ENCODE data around the gene ASF1A.

ASF1A gene

DNA sequence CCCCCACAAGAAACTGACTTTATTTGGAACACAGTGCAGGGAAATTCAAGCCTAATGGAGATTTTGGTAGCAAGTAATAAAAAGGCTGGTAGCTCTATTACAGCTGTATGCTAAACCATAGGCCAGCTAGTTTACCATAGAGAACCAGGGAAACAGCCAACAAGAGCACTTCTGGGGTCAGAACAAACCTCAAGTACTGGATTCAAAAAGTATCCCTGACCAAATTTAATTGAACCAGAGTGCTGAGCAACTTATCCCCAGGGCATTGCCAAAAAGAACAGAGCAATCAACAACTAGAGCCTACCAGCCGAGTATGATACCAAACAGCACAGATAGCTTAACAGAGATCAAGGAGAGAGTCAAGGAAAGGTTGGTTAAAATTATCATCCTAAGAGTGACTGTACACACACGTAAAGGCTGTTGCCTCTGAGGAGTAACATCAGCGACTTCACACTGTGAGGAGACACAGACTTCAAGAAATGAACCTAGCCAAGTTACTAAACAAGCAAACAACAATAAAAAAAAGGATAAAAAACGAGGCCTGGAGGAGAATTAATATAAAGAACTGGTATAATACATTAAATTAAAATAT, 11.5 kb upstream of the ASF1A start:
- no peak for DNase-seq

GRCh38 chr6:118886641-118887040, 7.3 kb upstream of the ASF1A start:
- no peak for DNase-seq

DNA sequence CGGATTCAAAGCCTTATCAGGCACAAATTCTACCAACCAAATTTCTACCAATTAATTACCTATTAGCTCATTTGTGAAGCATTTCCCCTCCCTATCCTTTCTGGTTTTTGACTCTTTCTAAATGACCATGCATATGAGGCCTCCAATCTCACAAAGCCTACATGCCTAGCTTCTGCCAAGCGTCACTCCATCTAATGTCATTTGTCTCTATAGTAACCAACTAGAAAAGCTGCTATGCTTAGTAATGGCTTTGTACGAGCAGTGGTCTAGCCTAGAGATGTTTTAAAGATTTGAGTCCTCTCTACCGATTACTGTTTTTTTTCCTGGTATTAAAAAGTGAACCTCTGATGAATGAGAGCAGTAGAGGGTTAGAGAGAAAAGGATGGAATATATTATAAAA, 4.8 kb upstream of the ASF1A start:
- DNase-seq = no peak

DNA sequence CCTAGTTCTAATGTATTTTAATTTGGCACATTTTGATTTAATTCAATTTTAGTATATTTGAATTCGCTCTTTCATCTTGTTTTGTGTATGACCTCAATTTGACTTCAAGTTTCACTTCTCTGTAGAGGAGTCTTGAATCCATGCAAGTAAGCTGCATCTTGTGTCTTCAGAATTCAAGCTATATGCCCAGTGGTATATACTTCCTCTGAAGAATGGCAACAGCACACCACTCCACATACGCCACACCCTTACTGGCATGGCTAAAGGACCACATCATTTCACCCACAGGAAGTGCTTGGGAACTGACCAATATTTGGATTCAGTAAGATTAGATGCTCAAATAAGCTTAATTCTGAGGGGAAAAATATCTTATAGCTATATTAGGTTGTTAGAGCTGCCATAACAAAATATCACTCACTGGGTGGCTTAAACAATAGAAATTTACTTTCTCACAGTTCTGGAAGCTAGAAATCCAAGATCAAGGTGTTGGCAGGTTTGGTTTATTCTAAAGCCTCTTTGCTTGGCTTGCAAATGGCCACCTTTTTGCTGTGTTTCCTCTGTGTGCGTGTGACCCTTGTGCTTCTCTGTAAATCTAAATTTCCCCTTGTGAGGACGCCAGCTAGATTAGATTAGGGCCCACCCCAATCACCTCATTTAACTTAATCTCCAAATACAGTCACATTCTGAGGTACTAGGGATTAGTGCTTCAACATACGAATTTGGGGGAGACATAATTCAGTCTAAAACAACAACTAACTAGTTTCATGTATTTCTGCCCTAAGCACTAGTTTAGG, 2.8 kb upstream of the ASF1A start:
- DNase-seq = no peak

DNA sequence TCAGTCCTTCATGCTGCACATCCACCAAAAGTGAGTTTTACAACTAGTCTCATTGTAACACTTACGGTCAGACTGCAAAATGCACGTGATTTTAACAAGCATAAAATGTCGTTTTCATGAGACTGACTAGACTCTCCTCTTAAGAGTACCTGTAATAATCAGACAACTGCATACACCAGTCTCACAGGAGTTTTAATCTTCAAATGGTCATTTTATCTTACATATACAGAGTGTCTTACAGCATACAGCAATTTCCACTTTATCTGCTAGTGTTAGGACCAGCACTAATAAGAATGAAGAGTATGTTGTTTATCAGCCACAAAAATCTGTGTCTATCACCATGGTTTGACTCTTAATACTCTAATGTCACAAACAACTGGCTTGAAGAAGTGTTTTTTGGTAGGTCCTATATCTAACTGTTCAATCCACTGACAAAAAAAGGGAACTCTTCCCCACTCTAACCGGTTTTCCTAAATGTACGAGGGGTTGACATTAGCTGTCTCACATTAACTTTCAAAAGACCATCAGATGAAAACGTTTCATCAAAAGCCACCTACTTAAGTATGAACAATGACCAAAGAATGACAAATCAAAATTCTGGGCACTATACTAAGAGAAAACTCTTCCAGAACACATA, 1.5 kb upstream of the ASF1A start:
- peak; percentile 28 for DNase-seq

DNA sequence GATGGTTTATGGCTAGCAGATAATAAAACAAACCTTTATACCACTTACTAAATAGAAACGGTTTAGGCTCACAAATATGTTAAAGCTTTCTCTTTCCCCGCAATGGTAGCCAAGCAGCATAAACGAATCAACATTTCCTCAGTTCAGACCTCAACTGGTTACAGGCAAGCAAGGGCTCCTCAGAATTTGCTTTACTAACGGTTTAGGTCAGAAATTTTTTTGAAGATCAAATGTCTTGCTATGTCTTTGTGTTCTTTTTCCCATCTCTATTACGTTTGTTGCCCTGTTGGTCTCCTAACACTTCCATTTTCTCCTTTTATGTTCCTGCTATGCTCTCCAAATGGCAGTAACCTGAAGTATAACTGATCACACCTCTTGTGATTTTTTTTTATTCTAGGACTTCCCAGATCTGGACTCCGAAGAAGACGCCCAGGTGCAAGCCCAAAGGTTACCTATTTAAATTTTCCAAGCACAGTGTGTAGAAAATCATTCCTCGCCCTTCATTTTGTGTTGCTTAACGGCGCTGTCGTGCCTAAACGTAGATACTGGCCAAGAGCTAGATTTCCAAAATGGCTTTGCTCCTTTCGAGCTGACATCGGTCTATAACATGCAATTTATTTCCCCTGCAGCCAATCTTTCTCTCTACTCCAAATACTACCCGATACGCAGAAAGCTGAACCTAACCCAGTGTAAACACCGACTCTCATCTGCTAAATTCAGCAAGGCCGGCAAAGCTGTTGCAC, 717 bp upstream of the ASF1A start:
- DNase-seq = peak; percentile 68

DNA sequence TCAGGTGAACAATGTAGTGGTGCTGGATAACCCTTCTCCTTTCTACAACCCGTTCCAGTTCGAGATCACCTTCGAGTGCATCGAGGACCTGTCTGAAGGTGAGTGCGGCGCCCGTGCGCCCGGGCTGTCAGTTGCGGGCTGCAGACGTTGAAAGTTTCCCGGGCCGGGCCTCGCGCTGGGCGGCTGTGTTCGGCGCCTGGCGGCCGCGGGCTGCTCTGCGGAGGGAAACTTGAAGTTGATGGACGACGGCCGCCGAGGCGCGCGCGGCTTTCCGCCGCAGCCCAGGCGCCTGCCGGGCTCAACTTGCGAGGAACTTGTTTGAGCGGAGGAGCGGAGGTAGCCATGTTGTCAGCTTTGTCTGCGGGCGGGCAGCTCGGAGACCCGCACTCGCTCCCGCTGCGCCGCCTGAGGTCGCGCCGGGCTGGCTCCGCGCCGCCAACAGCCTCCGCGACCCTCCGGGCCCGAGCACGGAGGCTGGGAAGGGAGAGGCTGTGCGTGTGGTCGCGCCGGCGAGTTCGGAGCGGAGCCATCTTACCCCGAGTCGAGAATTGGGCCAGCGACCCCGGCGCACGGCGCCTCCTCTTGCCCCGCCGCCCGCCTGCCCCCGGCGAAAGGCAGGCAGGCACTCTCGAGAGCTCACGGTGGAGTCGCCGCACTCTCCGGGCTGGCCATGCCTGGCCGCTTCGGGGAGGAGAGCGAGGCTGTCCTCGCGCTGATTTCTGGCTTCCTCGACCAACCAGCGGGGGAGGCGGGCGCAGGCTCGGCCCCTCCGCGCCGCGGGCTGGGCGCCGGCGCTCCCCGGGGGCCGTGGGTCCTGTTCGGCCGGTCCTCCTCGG, 691 bp downstream of the ASF1A start:
- peak; percentile 72 for DNase-seq

GRCh38 chr6:118895261-118895560, 1.3 kb downstream of the ASF1A start:
- no peak for DNase-seq

- no peak for DNase-seq
Measured at GRCh38 chr6:118895859-118896258, 1.9 kb downstream of the ASF1A start.

GRCh38 chr6:118896339-118897136, 2.6 kb downstream of the ASF1A start:
- DNase-seq = peak; percentile 55

GRCh38 chr6:118897386-118897785, 3.4 kb downstream of the ASF1A start:
- peak; percentile 2 for DNase-seq

DNA sequence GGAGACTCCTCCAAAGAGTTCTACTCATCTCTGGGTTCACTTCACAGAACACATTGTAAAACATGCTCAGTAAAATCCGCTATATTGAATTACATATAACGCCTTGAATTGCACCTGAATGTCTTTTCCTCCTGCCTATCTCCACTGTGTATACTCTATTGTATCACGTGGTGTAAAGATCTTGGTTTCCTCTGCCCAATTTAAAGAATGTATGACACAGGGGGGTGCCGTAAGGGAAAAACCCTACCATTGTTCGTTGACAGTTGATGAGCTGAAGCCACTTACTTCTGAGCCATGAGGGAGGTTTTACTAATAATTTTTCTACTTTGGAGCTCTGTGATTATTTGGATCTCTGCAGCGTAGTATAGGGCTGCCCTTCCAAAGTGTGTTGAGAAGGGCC, 6.0 kb downstream of the ASF1A start:
- no peak for DNase-seq

GRCh38 chr6:118902726-118903125, 8.8 kb downstream of the ASF1A start:
- peak; percentile 21 for DNase-seq

DNA sequence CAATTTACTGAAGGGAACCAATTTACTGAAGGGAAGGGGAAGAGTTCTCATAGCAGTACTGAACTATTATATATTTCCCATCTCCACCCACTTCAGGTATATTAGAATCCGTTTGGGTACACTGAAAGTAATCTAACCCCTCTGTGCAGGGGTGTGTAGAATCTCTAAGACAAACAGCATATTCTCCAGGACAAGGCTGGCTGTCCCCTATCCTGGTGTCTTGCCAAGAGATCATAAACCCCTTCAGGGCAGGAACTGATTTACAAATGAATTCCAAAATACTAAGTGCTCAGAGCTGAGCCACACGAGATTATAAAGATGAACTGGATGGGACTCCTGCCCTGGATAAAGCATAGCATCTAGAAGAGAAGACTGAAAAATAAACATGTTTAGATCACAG, 9.2 kb downstream of the ASF1A start:
- no peak for DNase-seq

DNA sequence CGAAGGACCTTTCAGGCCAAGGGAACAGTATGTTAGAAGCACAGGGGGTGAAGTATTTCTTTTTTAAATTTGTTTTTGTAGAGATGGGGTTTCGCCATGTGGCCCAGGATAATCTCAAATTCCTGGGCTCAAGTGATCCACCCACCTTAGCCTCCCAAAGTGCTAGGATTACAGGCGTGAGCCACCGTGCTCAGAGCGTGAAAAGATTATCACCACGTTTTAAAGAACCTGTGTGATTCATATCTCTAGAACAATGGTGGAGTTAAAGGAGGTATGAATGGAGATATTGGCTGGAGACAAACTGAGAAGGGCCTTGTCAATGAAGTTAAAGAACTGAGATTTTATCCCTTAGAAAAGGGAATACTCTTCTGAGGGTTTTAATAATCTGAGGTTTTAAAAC, 9.7 kb downstream of the ASF1A start:
- DNase-seq = no peak

- no peak for DNase-seq
Measured at GRCh38 chr6:118905084-118905483, 11.1 kb downstream of the ASF1A start.

DNA sequence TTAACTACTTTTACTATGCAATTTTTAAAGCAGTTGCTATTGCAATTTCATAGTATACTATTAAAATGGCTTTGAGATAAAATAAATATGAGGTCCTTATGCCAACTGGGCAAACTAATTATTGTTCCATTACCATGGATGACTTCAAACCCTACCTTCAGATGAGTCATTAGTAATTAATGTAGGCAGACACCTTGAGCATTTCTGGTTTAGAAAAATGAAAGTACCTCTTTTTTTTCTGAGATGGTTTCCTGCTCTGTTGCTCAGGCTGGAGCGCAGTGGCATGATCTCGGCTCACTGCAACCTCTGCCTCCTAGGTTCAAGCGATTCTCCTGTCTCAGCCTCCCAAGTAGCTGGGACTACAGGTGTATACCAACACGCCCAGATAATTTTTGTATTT, 11.9 kb downstream of the ASF1A start:
- DNase-seq = no peak

DNA sequence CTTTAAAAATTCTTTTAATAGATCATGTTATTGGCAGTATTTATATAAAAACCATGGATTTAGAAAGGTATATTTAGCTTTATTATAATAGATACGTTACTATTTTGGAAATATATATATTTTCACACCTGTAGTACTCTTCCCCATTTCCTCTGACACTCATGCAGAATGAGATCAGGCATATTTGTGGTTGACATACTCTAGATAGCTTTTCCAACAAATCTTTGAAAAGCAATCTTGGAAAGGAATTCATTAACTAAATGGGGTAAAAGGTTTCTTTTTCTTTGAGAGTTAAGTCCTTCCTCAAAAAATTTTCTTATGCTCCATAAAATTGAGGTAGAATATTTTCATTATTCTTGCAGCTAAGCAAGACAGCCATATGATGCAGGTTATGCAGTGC, 14.5 kb downstream of the ASF1A start:
- peak; percentile 8 for DNase-seq

DNA sequence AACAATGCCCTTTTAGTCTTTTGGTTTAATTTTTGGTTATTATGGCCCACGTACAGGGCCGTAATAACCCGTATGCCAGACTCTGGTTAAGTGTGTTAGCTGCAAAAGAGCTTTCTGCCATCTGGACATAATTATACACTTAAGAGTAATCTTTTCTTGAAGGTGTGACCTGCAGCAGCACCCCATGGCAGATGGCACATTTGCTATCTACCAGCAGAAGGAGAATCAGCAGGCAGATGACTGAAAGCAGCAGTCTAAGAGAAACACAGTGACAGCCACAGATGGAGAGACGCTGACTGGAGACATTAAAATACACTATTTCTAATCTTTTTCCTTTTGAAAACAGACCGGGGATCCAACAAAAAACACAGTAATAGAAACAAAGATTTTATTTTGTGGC, 18.7 kb downstream of the ASF1A start:
- no peak for DNase-seq

DNA sequence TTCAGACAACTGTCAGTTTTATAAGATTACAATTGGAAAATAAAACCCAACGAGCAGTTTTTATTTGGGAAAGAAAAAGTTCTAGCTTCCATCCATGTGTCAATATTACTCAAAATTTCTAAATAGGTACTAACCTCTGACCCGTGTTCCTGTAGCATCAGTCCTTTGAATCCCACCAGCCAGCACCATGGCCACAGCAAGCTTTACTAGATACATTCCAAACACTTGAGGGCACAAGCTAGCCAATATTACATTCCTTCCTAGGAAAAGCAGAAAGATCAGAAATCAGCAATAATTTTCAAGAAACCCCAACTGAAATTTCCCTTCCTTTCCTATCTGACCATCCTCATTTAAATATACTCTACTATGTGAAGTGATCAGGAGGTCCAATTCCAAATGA, 19.2 kb downstream of the ASF1A start:
- DNase-seq = no peak

DNA sequence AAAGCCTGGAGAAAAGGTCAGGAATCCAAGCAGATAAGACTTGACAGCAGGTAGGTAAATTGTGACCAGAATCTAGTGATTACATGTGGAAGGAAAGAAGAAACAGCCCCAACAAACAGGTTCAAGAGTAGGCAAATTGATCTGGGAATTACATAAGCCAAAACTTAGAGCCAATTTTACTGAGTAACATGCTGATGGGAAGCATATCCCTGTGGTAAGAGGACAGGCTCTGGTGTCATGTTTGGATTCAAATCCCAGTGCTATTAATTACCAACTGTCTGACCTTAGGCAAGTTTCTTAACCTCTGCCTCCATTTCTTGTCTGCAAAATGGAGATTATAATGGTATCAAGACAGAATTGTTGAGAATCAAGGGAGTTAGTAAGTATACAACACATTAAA, 20.6 kb downstream of the ASF1A start:
- DNase-seq = no peak
